Glutamatergic neuron (in vitro differentiated cells): Measurements from ENCODE around the gene AMOTL1. TPM values are rescaled to one million over a fixed set of nuclear protein-coding genes. Genes with fewer than 3 reads are reported as not detected.

Experiments
- DNase-seq: peaks from one replicate; pipeline ENCODE4 v3.0.0; 2022
- H3K27ac Mint-ChIP-seq: one replicate; pipeline ENCODE4 v1.8.0; 2020; ENCODE audit warnings: mild to moderate bottlenecking, mixed read lengths, inconsistent platforms; ENCODE audit not compliant: unreplicated experiment
- H3K27me3 Mint-ChIP-seq: one replicate; pipeline ENCODE4 v1.8.0; 2020; ENCODE audit warnings: mild to moderate bottlenecking, moderate library complexity, mixed read lengths, inconsistent platforms; ENCODE audit not compliant: unreplicated experiment
- H3K36me3 Mint-ChIP-seq: one replicate; pipeline ENCODE4 v1.8.0; 2020; ENCODE audit warnings: mild to moderate bottlenecking, mixed read lengths, inconsistent platforms; ENCODE audit not compliant: unreplicated experiment
- H3K4me1 Mint-ChIP-seq: one replicate; pipeline ENCODE4 v1.8.0; 2020; ENCODE audit warnings: mild to moderate bottlenecking, low read depth, mixed read lengths, inconsistent platforms; ENCODE audit not compliant: unreplicated experiment
- H3K4me3 Mint-ChIP-seq: one replicate; pipeline ENCODE4 v1.8.0; 2020; ENCODE audit warnings: mild to moderate bottlenecking, mixed read lengths, inconsistent platforms; ENCODE audit not compliant: unreplicated experiment
- H3K9me3 Mint-ChIP-seq: one replicate; pipeline ENCODE4 v1.8.0; 2020; ENCODE audit warnings: mild to moderate bottlenecking, moderate library complexity, mixed read lengths, inconsistent platforms; ENCODE audit not compliant: unreplicated experiment
- CTCF ChIP-seq: fragments of 200-600 bp; sonication (generic); IDR thresholded peaks from one replicate; pipeline ENCODE4 v1.5.0; 2021; ENCODE audit not compliant: partially characterized antibody, unreplicated experiment
- total RNA-seq: library from RNA; stranded (reverse); fragmentation: NEBNext Ultra II Directional; extraction: Animal tissue kit (Norgen Biotek cat#: 25700); gene quantifications from one replicate; pipeline ENCODE4 v1.2.1, GENCODE V29; 2021; ENCODE audit not compliant: unreplicated experiment

Gene AMOTL1
- total RNA-seq, 1 donor from 2014 or later, result 27.6 TPM

GRCh38 chr11:94794287-94795168, 26.4 kb downstream of the AMOTL1 start:
- H3K4me1 Mint-ChIP-seq, result peaks cover 8% of the 10 kb centered on the region
- H3K27ac Mint-ChIP-seq, result no peak overlapping the region
- no peak for TF ChIP-seq CTCF
- H3K36me3 Mint-ChIP-seq, result no peaks in the 10 kb centered on the region
- DNase-seq, result no peak
- no peak overlapping the region for H3K4me3 Mint-ChIP-seq
- peaks cover 1% of the 10 kb centered on the region for H3K9me3 Mint-ChIP-seq
- peaks cover 4% of the 10 kb centered on the region for H3K27me3 Mint-ChIP-seq

GRCh38 chr11:94795476-94796189, 27.5 kb downstream of the AMOTL1 start:
- Mint-ChIP-seq H3K4me3 (no peak overlapping the region), H3K27ac (no peak overlapping the region), H3K36me3 (no peaks in the 10 kb centered on the region), H3K4me1 (peaks cover 6% of the 10 kb centered on the region), H3K9me3 (peaks cover 1% of the 10 kb centered on the region), H3K27me3 (peaks cover 4% of the 10 kb centered on the region)
- no peak for DNase-seq
- TF ChIP-seq CTCF, result no peak

GRCh38 chr11:94796190-94796580, 28.0 kb downstream of the AMOTL1 start:
- Mint-ChIP-seq H3K27ac (no peak overlapping the region), H3K4me3 (no peak overlapping the region), H3K27me3 (peaks cover 4% of the 10 kb centered on the region), H3K4me1 (peaks cover 6% of the 10 kb centered on the region), H3K36me3 (peaks cover 5% of the 10 kb centered on the region), H3K9me3 (peaks cover 3% of the 10 kb centered on the region)
- DNase-seq, result no peak
- TF ChIP-seq CTCF, result no peak

GRCh38 chr11:94796863-94797262, 28.7 kb downstream of the AMOTL1 start:
- no peak for DNase-seq
- peaks cover 7% of the 10 kb centered on the region for H3K36me3 Mint-ChIP-seq
- H3K4me1 Mint-ChIP-seq, result peaks cover 6% of the 10 kb centered on the region
- no peak for TF ChIP-seq CTCF
- peaks cover 6% of the 10 kb centered on the region for H3K9me3 Mint-ChIP-seq
- no peak overlapping the region for H3K4me3 Mint-ChIP-seq
- H3K27ac Mint-ChIP-seq, result no peak overlapping the region
- peaks cover 4% of the 10 kb centered on the region for H3K27me3 Mint-ChIP-seq

GRCh38 chr11:94799726-94800125, 31.6 kb downstream of the AMOTL1 start:
- peaks cover 7% of the 10 kb centered on the region for H3K36me3 Mint-ChIP-seq
- no peaks in the 10 kb centered on the region for H3K27me3 Mint-ChIP-seq
- H3K4me1 Mint-ChIP-seq, result peaks cover 5% of the 10 kb centered on the region
- no peak for DNase-seq
- H3K4me3 Mint-ChIP-seq, result no peak overlapping the region
- peaks cover 6% of the 10 kb centered on the region for H3K9me3 Mint-ChIP-seq
- no peak for TF ChIP-seq CTCF
- no peak overlapping the region for H3K27ac Mint-ChIP-seq
